GM20000 (cell line): Measurements from ENCODE around the gene UCN3.

Experiments
- DNase-seq: peaks from one replicate; pipeline ENCODE4 v3.0.0; 2012; ENCODE audit warnings: low spot score
- TF ChIP-seq, protein P1 (sequence below): IDR thresholded peaks from 2 replicates; pipeline ENCODE4 v1.5.1; 2012; ENCODE audit warnings: mild to moderate bottlenecking, control low read depth; ENCODE audit errors: extremely low read depth, missing control alignments

The UCN3 gene

GRCh38 chr10:5349362-5349761 lies 15.4 kb upstream of the UCN3 start:
- no peak for DNase-seq
- TF ChIP-seq, protein P1, sequence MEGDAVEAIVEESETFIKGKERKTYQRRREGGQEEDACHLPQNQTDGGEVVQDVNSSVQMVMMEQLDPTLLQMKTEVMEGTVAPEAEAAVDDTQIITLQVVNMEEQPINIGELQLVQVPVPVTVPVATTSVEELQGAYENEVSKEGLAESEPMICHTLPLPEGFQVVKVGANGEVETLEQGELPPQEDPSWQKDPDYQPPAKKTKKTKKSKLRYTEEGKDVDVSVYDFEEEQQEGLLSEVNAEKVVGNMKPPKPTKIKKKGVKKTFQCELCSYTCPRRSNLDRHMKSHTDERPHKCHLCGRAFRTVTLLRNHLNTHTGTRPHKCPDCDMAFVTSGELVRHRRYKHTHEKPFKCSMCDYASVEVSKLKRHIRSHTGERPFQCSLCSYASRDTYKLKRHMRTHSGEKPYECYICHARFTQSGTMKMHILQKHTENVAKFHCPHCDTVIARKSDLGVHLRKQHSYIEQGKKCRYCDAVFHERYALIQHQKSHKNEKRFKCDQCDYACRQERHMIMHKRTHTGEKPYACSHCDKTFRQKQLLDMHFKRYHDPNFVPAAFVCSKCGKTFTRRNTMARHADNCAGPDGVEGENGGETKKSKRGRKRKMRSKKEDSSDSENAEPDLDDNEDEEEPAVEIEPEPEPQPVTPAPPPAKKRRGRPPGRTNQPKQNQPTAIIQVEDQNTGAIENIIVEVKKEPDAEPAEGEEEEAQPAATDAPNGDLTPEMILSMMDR: no peak

GRCh38 chr10:5354068-5354467 lies 10.7 kb upstream of the UCN3 start:
- TF ChIP-seq, protein P1: no peak

DNA sequence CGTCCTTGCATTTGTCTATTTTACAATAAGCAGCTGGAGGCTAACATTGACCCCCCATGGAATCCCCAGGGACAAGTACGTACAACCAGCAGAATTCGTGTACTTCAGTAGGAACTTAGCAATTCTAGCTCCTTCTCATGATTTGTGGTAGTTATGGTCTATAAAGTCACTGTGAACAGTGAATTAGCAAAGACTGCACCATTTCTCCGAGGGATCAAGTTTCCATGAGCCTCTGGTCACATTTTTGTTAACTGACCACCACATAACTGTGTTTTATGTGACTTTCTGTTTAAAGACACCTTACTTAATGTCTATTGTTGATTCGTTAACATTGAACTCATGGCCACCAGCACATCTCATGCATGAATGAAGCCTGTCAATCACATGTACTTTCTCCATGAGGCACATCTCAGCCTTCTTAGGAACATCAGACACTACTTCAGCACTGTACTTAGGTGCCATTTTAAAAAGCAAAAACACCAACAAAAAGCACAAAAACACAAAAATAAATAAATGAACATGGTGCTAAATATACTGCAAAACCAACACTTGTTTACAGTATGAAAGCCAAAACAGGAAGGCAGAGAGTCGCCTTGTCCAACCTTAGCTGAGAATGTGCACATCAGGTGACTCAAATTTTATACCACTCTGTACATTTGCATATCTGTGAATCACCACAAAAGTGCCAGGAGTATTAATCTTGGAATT lies 9.0 kb upstream of the UCN3 start:
- TF ChIP-seq, protein P1: no peak
- no peak for DNase-seq

More at GRCh38 chr10:5354068-5354467, 10.7 kb upstream of the UCN3 start:
- no peak for DNase-seq

GRCh38 chr10:5356302-5356763 lies 8.4 kb upstream of the UCN3 start:
- DNase-seq: no peak
- TF ChIP-seq, protein P1: no peak

GRCh38 chr10:5360318-5360915 lies 4.3 kb upstream of the UCN3 start:
- TF ChIP-seq, protein P1: no peak
- DNase-seq: no peak

- TF ChIP-seq, protein P1: no peak
- DNase-seq: no peak
Observed at GRCh38 chr10:5361966-5362365, 2.8 kb upstream of the UCN3 start.

DNA sequence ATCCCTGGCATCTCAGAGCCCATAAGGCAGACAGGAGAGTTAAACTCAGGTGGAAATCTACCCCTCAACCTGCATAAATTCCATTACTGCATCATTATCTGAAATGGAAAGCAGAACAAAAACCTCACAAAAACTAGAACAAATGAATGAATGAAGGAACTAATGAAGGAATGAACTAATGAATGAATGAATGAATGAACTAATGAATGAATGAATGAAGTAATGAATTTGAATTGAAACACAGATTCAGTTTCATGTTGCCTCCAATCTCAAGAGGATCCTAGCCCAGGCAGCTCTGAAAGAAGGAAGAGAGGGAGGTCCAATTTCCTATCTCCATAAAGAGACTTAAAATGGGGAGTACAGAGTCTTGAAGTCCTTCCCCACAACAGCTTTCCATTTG lies 1.9 kb upstream of the UCN3 start:
- TF ChIP-seq, protein P1: no peak
- DNase-seq: no peak
